HepG2 (cell line): ENCODE data around the gene SPINDOC. TPM values are rescaled to one million over a fixed set of nuclear protein-coding genes. Genes with fewer than 3 reads are reported as not detected.

Experiments used
- FOXK2 ChIP-seq: fragments of 450-650 bp; IDR thresholded peaks from 2 replicates; pipeline ENCODE4 v1.6.1; 2016
- FOXP1 ChIP-seq, 2 experiments: fragments of 450-650 bp in 1 of 2; IDR thresholded peaks; 2 replicates each; pipeline ENCODE4 v1.6.1; 2017 to 2018; ENCODE audit warnings: antibody characterized with exemption in 1 of 2
- GABPB1 ChIP-seq: IDR thresholded peaks from 2 replicates; pipeline ENCODE4 v1.6.1; 2016; ENCODE audit warnings: mild to moderate bottlenecking, missing genetic modification reagents, moderate library complexity, missing compliant biosample characterization
- GTF2F1 ChIP-seq: fragments of 150-350 bp; IDR thresholded peaks from 2 replicates; pipeline ENCODE4 v1.6.1; 2014; ENCODE audit warnings: low read length
- KDM4B ChIP-seq: sonication (generic); formaldehyde crosslinking; IDR thresholded peaks from 2 replicates; pipeline ENCODE4 v1.4.0; 2020; ENCODE audit warnings: missing genetic modification reagents
- LRRFIP1 ChIP-seq: sonication (generic); formaldehyde crosslinking; conservative IDR thresholded peaks from 2 replicates; pipeline ENCODE4 v1.4.0; 2020; ENCODE audit warnings: missing genetic modification reagents
- NFE2L1 ChIP-seq: sonication (generic); formaldehyde crosslinking; IDR thresholded peaks from 2 replicates; pipeline ENCODE4 v1.4.0; 2020; ENCODE audit warnings: missing genetic modification reagents, mild to moderate bottlenecking, borderline replicate concordance
- NFKB2 ChIP-seq: sonication (generic); formaldehyde crosslinking; IDR thresholded peaks from 2 replicates; pipeline ENCODE4 v1.4.0; 2020; ENCODE audit warnings: missing genetic modification reagents, borderline replicate concordance
- POLR2A ChIP-seq, 2 experiments: IDR thresholded peaks; 2 replicates each; pipeline ENCODE4 v1.6.1; 2011; ENCODE audit warnings: low read depth in 2 of 2, low read length in 2 of 2, mild to moderate bottlenecking in 1 of 2, moderate library complexity in 1 of 2; ENCODE audit not compliant: insufficient read depth in 1 of 2
- RBAK ChIP-seq: sonication (generic); formaldehyde crosslinking; IDR thresholded peaks from 2 replicates; pipeline ENCODE4 v1.5.1; 2020; ENCODE audit warnings: mild to moderate bottlenecking, missing genetic modification reagents
- RBM39 ChIP-seq: fragments of 200-400 bp; formaldehyde crosslinking; IDR thresholded peaks from one replicate; pipeline ENCODE4 v1.6.1; 2018; ENCODE audit warnings: antibody characterized with exemption, mild to moderate bottlenecking, low read depth, low read length; ENCODE audit not compliant: poor library complexity, severe bottlenecking
- RNF2 ChIP-seq: fragments of 450-650 bp; conservative IDR thresholded peaks from 2 replicates; pipeline ENCODE4 v1.6.1; 2016; ENCODE audit warnings: low read depth
- SMARCC2 ChIP-seq: fragments of 450-650 bp; IDR thresholded peaks from 2 replicates; pipeline ENCODE4 v1.6.1; 2017; ENCODE audit warnings: antibody characterized with exemption, mild to moderate bottlenecking
- TCF7 ChIP-seq: sonication (generic); IDR thresholded peaks from 2 replicates; pipeline ENCODE4 v1.6.1; 2016; ENCODE audit warnings: antibody characterized with exemption, low read depth
- ZC3H13 ChIP-seq: sonication (generic); formaldehyde crosslinking; IDR thresholded peaks from 2 replicates; pipeline ENCODE4 v1.8.1; 2023; ENCODE audit warnings: mild to moderate bottlenecking, missing genetic modification reagents, moderate library complexity
- ZFP1 ChIP-seq: IDR thresholded peaks from 2 replicates; pipeline ENCODE4 v1.6.1; 2016
- ZFP41 ChIP-seq: sonication (generic); formaldehyde crosslinking; IDR thresholded peaks from 2 replicates; pipeline ENCODE4 v1.4.0; 2020; ENCODE audit warnings: mild to moderate bottlenecking, missing genetic modification reagents, borderline replicate concordance
- ZIK1 ChIP-seq: sonication (generic); formaldehyde crosslinking; IDR thresholded peaks from 2 replicates; pipeline ENCODE4 v1.5.0; 2020; ENCODE audit warnings: mild to moderate bottlenecking, low read depth, missing genetic modification reagents, borderline replicate concordance
- ZNF274 ChIP-seq: sonication (generic); formaldehyde crosslinking; IDR thresholded peaks from 2 replicates; pipeline ENCODE4 v1.5.1; 2020; ENCODE audit warnings: mild to moderate bottlenecking, missing genetic modification reagents
- ZNF335 ChIP-seq: sonication (generic); formaldehyde crosslinking; IDR thresholded peaks from 2 replicates; pipeline ENCODE4 v1.4.0; 2020; ENCODE audit warnings: missing genetic modification reagents
- ZNF530 ChIP-seq: sonication (generic); formaldehyde crosslinking; IDR thresholded peaks from 2 replicates; pipeline ENCODE4 v1.5.0; 2020; ENCODE audit warnings: low read depth, mild to moderate bottlenecking, missing genetic modification reagents
- ZNF563 ChIP-seq: sonication (generic); formaldehyde crosslinking; IDR thresholded peaks from 2 replicates; pipeline ENCODE4 v1.8.0; 2022; ENCODE audit warnings: mild to moderate bottlenecking, moderate library complexity, missing genetic modification reagents
- ZNF598 ChIP-seq: sonication (generic); formaldehyde crosslinking; IDR thresholded peaks from 2 replicates; pipeline ENCODE4 v1.5.1; 2020; ENCODE audit warnings: mild to moderate bottlenecking, missing genetic modification reagents, borderline replicate concordance
- ZNF614 ChIP-seq: IDR thresholded peaks from 2 replicates; pipeline ENCODE4 v1.6.1; 2018; ENCODE audit warnings: missing biosample characterization, missing genetic modification reagents, inconsistent platforms, borderline replicate concordance
- ZNF7 ChIP-seq: IDR thresholded peaks from 2 replicates; pipeline ENCODE4 v1.6.1; 2016; ENCODE audit warnings: missing biosample characterization, missing genetic modification reagents
- polyA plus RNA-seq, 8 experiments: library from polyadenylated mRNA; depleted of rRNA in 3 of 8; stranded (reverse) in 7 of 8; unstranded in 1 of 8; fragments of >200 nt; fragmentation: Illumina TruSeq in 4 of 8; extraction: Trizol in 4 of 8; gene quantifications; 2 replicates each; pipeline versions ENCODE4 v1.2.1 to v1.2.3, GENCODE V29; 2011 to 2016; ENCODE audit warnings: low read depth in 4 of 8, missing spikeins in 1 of 8, mixed read lengths in 1 of 8; ENCODE audit not compliant: insufficient read depth in 1 of 8
- total RNA-seq, 5 experiments: library from RNA; depleted of rRNA; stranded (reverse); fragments of >200 nt; fragmentation: Illumina TruSeq; extraction: Trizol; gene quantifications; 2 replicates each; pipeline ENCODE4 v1.2.3, GENCODE V29; 2016; ENCODE audit warnings: low read depth in 1 of 5
- TF ChIP-seq, protein P1 (sequence below): IDR thresholded peaks from 2 replicates; pipeline ENCODE4 v1.6.1; 2016; ENCODE audit warnings: missing genetic modification reagents, missing compliant biosample characterization
- TF ChIP-seq, protein P2 (sequence below): sonication (generic); formaldehyde crosslinking; IDR thresholded peaks from 2 replicates; pipeline ENCODE4 v1.4.0; 2020; ENCODE audit warnings: missing genetic modification reagents
- TF ChIP-seq, protein P3 (sequence below): sonication (generic); formaldehyde crosslinking; IDR thresholded peaks from 2 replicates; pipeline ENCODE4 v1.8.0; 2022; ENCODE audit warnings: missing genetic modification reagents, low read depth, mild to moderate bottlenecking, borderline replicate concordance

The SPINDOC gene
- total and polyA plus RNA-seq, 2 of the 13 experiments (the other 11 are each of a cell fraction or from before 2014, with no cell fraction given) = 21.4 to 29.9 TPM

DNA sequence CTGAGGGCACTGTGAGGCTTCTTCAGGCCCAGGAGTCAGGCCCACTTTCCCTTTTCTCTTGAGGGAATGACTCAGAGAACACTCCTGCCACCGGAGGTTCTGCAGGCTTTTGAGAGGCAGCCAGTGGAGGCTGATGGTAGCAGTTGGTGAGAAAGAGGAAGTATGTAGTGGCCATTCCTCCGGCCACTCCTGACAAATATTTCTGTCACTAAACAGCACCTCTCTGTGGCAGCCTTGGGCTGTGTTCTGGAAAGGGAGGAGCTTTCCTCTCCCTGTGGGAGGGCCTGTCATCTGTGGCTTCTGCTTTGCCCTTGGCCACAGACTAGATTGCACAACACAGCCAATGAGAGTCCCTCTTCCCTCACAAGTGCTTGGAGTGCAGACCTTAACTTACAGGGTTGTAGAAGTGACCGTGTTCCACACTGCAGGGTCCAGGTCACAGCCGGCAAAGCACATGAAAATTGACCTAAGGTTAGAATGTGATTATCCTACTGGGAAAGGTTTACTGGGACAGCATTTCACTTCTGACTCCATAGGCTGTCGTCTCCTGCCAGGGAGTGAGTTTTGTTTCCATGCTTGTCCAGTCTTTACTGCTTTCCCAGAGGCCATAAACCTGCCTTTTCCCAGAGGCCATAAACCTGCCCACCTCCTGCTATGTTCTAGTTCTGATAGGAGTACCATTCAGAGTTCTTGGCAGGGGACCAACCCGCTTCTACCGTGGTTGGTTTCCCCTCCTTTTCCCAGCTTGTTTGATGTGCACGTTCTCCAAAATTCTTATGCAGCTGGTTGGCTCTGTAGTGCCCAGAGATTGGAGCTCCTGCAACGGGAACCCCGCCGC lies 58.9 kb downstream of the SPINDOC start (continued):
- TF ChIP-seq RBM39 (no peak), ZNF530 (CRISPR knock-in tag) (no peak), ZNF274 (CRISPR knock-in tag) (no peak), NFE2L1 (CRISPR knock-in tag) (no peak), ZNF335 (CRISPR knock-in tag) (0 out of 2 replicates have a peak, but pooled peaks have one; percentile 30), ZFP41 (CRISPR knock-in tag) (no peak), ZNF598 (CRISPR knock-in tag) (no peak), TCF7 (no peak), KDM4B (CRISPR knock-in tag) (no peak), POLR2A (IDR thresholded peaks at IDR 0.05; ENCODE audit: insufficient read depth in 1 of 2, low read depth in 2 of 2, low read length in 2 of 2) (no peak), FOXP1 (IDR thresholded peaks at IDR 0.05) (no peak), FOXP1 (CRISPR knock-in tag; IDR thresholded peaks at IDR 0.05) (0 out of 2 replicates have a peak, but pooled peaks have one; percentile 5), LRRFIP1 (CRISPR knock-in tag) (no peak), GABPB1 (CRISPR knock-in tag) (peak; percentile 41; the same call in 1 of the 2 replicates), ZFP1 (CRISPR knock-in tag) (0 out of 2 replicates have a peak, but pooled peaks have one; percentile 40), GTF2F1 (no peak), RNF2 (no peak), ZIK1 (no peak), ZNF563 (CRISPR knock-in tag) (no peak), RBAK (CRISPR knock-in tag) (no peak), ZNF7 (no peak), ZNF614 (CRISPR knock-in tag) (peak; percentile 84; the same call in 1 of the 2 replicates), FOXK2 (no peak), ZC3H13 (CRISPR knock-in tag) (no peak), NFKB2 (no peak), SMARCC2 (no peak)
- TF ChIP-seq, protein P1, sequence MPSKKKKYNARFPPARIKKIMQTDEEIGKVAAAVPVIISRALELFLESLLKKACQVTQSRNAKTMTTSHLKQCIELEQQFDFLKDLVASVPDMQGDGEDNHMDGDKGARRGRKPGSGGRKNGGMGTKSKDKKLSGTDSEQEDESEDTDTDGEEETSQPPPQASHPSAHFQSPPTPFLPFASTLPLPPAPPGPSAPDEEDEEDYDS (CRISPR knock-in tag) = peak; percentile 67
- TF ChIP-seq, protein P2, sequence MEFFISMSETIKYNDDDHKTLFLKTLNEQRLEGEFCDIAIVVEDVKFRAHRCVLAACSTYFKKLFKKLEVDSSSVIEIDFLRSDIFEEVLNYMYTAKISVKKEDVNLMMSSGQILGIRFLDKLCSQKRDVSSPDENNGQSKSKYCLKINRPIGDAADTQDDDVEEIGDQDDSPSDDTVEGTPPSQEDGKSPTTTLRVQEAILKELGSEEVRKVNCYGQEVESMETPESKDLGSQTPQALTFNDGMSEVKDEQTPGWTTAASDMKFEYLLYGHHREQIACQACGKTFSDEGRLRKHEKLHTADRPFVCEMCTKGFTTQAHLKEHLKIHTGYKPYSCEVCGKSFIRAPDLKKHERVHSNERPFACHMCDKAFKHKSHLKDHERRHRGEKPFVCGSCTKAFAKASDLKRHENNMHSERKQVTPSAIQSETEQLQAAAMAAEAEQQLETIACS = no peak
- TF ChIP-seq, protein P3, sequence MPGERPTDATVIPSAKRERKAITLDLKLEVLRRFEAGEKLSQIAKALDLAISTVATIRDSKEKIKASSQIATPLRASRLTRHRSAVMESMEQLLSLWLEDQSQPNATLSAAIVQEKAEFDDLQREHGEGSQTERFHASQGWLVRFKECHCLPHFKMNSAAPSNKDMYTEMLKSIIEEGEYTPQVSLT = no peak
